Natural killer cell (primary cell): ENCODE data around the gene TMPRSS3. TPM values are rescaled to one million over a fixed set of nuclear protein-coding genes. Genes with fewer than 3 reads are reported as not detected.

ENCODE experiments used
- ATAC-seq, 3 donors: fragments of 150-1000 bp in 2 of 3; fragments of 200-7000 bp in 1 of 3; cut with Tn5 transposase; 1 replicate in 1 of 3; 2 replicates in 2 of 3; pipeline ENCODE4 v1.10.0; 2021; ENCODE audit warnings: mild to moderate bottlenecking in 2 of 3, moderate library complexity in 2 of 3
- DNase-seq, 2 donors: peaks; one replicate each; pipeline versions ENCODE4 v3.0.0 to v3.0.0-alpha.2; 2013 to 2021; ENCODE audit warnings: mixed read lengths in 1 of 2
- H3K27ac ChIP-seq: one replicate; pipeline ENCODE4 v1.5.1; 2013; ENCODE audit warnings: mild to moderate bottlenecking, low read length
- H3K27me3 ChIP-seq: one replicate; pipeline ENCODE4 v1.6.1; 2013; ENCODE audit warnings: low read length; ENCODE audit not compliant: control insufficient read depth, insufficient read depth
- H3K36me3 ChIP-seq: one replicate; pipeline ENCODE4 v1.6.1; 2013; ENCODE audit warnings: low read length; ENCODE audit not compliant: control insufficient read depth, insufficient read depth
- H3K4me1 ChIP-seq: one replicate; pipeline ENCODE4 v1.6.1; 2013; ENCODE audit warnings: low read length; ENCODE audit not compliant: control insufficient read depth, insufficient read depth
- H3K4me3 ChIP-seq: one replicate; pipeline ENCODE4 v1.5.1; 2013; ENCODE audit warnings: low read length
- H3K9me3 ChIP-seq: one replicate; pipeline ENCODE4 v1.6.1; 2013; ENCODE audit warnings: low read length; ENCODE audit not compliant: control insufficient read depth, insufficient read depth
- H3K27ac Mint-ChIP-seq, 2 donors: one replicate each; pipeline ENCODE4 v1.8.0; 2022; ENCODE audit warnings: mild to moderate bottlenecking in 2 of 2, mixed read lengths in 2 of 2, moderate library complexity in 1 of 2
- H3K27me3 Mint-ChIP-seq, 2 donors: one replicate each; pipeline ENCODE4 v1.8.0; 2022; ENCODE audit warnings: low read depth in 2 of 2, mixed read lengths in 2 of 2
- H3K36me3 Mint-ChIP-seq: one replicate; pipeline ENCODE4 v1.8.0; 2022; ENCODE audit warnings: mixed read lengths
- H3K4me1 Mint-ChIP-seq, 2 donors: one replicate each; pipeline ENCODE4 v1.8.0; 2022; ENCODE audit warnings: mixed read lengths in 2 of 2
- H3K4me3 Mint-ChIP-seq: one replicate; pipeline ENCODE4 v1.8.0; 2022; ENCODE audit warnings: mild to moderate bottlenecking, moderate library complexity, mixed read lengths
- H3K9me3 Mint-ChIP-seq, 2 donors: one replicate each; pipeline ENCODE4 v1.8.0; 2022; ENCODE audit warnings: mixed read lengths in 2 of 2
- WGBS: methylation state at CpG from one replicate; pipeline ENCODE4 v1.1.7; 2013; ENCODE audit warnings: missing lambda C conversion rate; ENCODE audit not compliant: insufficient coverage; 5-methylcytosine and 5-hydroxymethylcytosine counted together
- intact Hi-C: fragments of 100-400 bp; cut with micrococcal nuclease; formaldehyde crosslinking; loops from one replicate; pipeline ENCODE4 v1.14.2; 2022
- total RNA-seq, 4 donors: library from RNA; stranded (reverse); fragments of 120-200 nt in 1 of 4; gene quantifications; one replicate each; pipeline versions ENCODE4 v1.2.3 to v1.2.4, GENCODE V29; 2013 to 2022
- TF ChIP-seq, protein P1 (sequence below): fragments of 200-600 bp; IDR thresholded peaks from one replicate; pipeline ENCODE4 v1.8.0; 2022; ENCODE audit warnings: antibody characterized with exemption

Gene TMPRSS3
- total RNA-seq, 3 donors from 2014 or later (not counting 1 experiment from before 2014, with no cell fraction given) = 0.25 TPM; not detected in 2

DNA sequence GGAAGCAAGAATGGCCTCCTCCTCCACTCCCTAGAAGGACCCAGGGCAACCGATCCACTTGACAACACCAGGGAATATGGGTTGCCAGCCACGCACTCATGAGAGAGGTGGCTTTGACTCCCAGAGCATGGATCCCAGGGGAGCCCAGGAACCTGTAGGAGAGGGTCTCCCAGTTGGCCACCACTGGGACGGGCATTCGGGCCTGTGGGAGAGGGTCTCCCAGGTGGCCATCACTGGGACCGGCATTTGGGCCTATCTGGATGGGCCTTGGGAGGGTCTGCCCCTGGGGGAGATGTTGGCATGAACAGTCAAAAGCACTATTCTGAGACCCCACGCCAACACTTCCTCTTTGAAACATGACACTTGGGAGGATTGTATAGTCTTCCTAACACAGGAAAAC lies 30.1 kb downstream of the TMPRSS3 start:
- H3K36me3 ChIP-seq = no peaks in the 10 kb centered on the region
- DNase-seq (no peak), ATAC-seq (no peak)
- no peak overlapping the region for H3K27ac Mint-ChIP-seq
- TF ChIP-seq, protein P1, sequence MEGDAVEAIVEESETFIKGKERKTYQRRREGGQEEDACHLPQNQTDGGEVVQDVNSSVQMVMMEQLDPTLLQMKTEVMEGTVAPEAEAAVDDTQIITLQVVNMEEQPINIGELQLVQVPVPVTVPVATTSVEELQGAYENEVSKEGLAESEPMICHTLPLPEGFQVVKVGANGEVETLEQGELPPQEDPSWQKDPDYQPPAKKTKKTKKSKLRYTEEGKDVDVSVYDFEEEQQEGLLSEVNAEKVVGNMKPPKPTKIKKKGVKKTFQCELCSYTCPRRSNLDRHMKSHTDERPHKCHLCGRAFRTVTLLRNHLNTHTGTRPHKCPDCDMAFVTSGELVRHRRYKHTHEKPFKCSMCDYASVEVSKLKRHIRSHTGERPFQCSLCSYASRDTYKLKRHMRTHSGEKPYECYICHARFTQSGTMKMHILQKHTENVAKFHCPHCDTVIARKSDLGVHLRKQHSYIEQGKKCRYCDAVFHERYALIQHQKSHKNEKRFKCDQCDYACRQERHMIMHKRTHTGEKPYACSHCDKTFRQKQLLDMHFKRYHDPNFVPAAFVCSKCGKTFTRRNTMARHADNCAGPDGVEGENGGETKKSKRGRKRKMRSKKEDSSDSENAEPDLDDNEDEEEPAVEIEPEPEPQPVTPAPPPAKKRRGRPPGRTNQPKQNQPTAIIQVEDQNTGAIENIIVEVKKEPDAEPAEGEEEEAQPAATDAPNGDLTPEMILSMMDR = no peak
- H3K27me3 ChIP-seq = peaks cover 3% of the 10 kb centered on the region
- H3K9me3 ChIP-seq = no peaks in the 10 kb centered on the region
- 78% methylated on average over 6 of the region's 6 CpGs for WGBS
- no peak overlapping the region for H3K4me3 ChIP-seq
- H3K27ac ChIP-seq = no peak overlapping the region
- no peaks in the 10 kb centered on the region for H3K9me3 Mint-ChIP-seq
- H3K4me3 Mint-ChIP-seq = no peak overlapping the region
- peaks cover 27 to 29% of the 10 kb centered on the region in 2 donors for H3K27me3 Mint-ChIP-seq
- intact Hi-C loops = no loop called here
- no peaks in the 10 kb centered on the region for H3K4me1 ChIP-seq
- no peaks in the 10 kb centered on the region for H3K36me3 Mint-ChIP-seq
- H3K4me1 Mint-ChIP-seq = peaks cover 0 to 2% of the 10 kb centered on the region in 2 donors

- Histone ChIP-seq H3K27me3 (peaks cover 3% of the 10 kb centered on the region), H3K4me3 (no peak overlapping the region), H3K27ac (no peak overlapping the region), H3K9me3 (peaks cover 6% of the 10 kb centered on the region), H3K36me3 (no peaks in the 10 kb centered on the region), H3K4me1 (peaks cover 9% of the 10 kb centered on the region)
- H3K4me3 Mint-ChIP-seq = no peak overlapping the region
- TF ChIP-seq, protein P1 = no peak
- H3K4me1 Mint-ChIP-seq = no peaks in the 10 kb centered on the region
- WGBS = 70% methylated on average over 13 of the region's 13 CpGs
- intact Hi-C loops = no loop called here
- peaks cover 25 to 27% of the 10 kb centered on the region in 2 donors for H3K27me3 Mint-ChIP-seq
- DNase-seq (no peak), ATAC-seq (no peak)
- no peaks in the 10 kb centered on the region for H3K9me3 Mint-ChIP-seq
- no peak overlapping the region for H3K27ac Mint-ChIP-seq
- no peaks in the 10 kb centered on the region for H3K36me3 Mint-ChIP-seq
These were observed 31.5 kb downstream of the TMPRSS3 start for GRCh38 chr21:42364304-42364865.

- H3K4me1 Mint-ChIP-seq = no peaks in the 10 kb centered on the region
- H3K27ac Mint-ChIP-seq = no peak overlapping the region
- no peak overlapping the region for H3K4me3 ChIP-seq
- H3K4me1 ChIP-seq = peaks cover 9% of the 10 kb centered on the region
- H3K36me3 ChIP-seq = no peaks in the 10 kb centered on the region
- DNase-seq = no peak
- H3K27me3 ChIP-seq = peaks cover 3% of the 10 kb centered on the region
- no peaks in the 10 kb centered on the region for H3K36me3 Mint-ChIP-seq
- intact Hi-C loops = no loop called here
- TF ChIP-seq, protein P1 = no peak
- 48% methylated on average over 8 of the region's 8 CpGs for WGBS
- H3K9me3 Mint-ChIP-seq = no peaks in the 10 kb centered on the region
- H3K27ac ChIP-seq = no peak overlapping the region
- H3K27me3 Mint-ChIP-seq = peaks cover 25 to 27% of the 10 kb centered on the region in 2 donors
- H3K9me3 ChIP-seq = peaks cover 6% of the 10 kb centered on the region
- ATAC-seq = no peak
- no peak overlapping the region for H3K4me3 Mint-ChIP-seq
These were observed 32.5 kb downstream of the TMPRSS3 start for GRCh38 chr21:42363312-42363711.

GRCh38 chr21:42362700-42363099 lies 33.2 kb downstream of the TMPRSS3 start:
- TF ChIP-seq, protein P1 = no peak
- ATAC-seq (no peak), DNase-seq (no peak)
- Mint-ChIP-seq H3K27me3 (peaks cover 28 to 33% of the 10 kb centered on the region in 2 donors), H3K4me3 (no peak overlapping the region), H3K4me1 (no peaks in the 10 kb centered on the region), H3K9me3 (no peaks in the 10 kb centered on the region), H3K27ac (no peak overlapping the region), H3K36me3 (no peaks in the 10 kb centered on the region)
- Histone ChIP-seq H3K36me3 (no peaks in the 10 kb centered on the region), H3K27ac (no peak overlapping the region), H3K9me3 (peaks cover 6% of the 10 kb centered on the region), H3K4me1 (peaks cover 9% of the 10 kb centered on the region), H3K4me3 (no peak overlapping the region), H3K27me3 (peaks cover 7% of the 10 kb centered on the region)
- intact Hi-C loops = no loop called here
- 77% methylated on average over 8 of the region's 9 CpGs for WGBS
